Stimulated activated CD4-positive, alpha-beta T cell treated with anti-CD3 and anti-CD28 coated beads, TNF-alpha, amount 100 ng/mL, for 24 hours (primary cell): ENCODE measurements around the gene FNDC3B.
A peak's percentile ranks its signal among the peaks of the same experiment; 100 is the strongest.
"Not testable (repeated sequence)": the region's sequence is repeated elsewhere in the genome, so short reads cannot be mapped to it uniquely, and the experiment has no call there.

Experiments
- DNase-seq, 3 experiments: peaks; one replicate each; pipeline ENCODE4 v3.0.0-alpha.2; 2020; ENCODE audit warnings: low read depth in 3 of 3

Gene FNDC3B

GRCh38 chr3:172039436-172040077 is at the start of gene FNDC3B:
TSS of gene FNDC3B (plus strand) at chr3:172039578. CDS start at chr3:172112480, 72,902 bp downstream.
- peak; percentile 78 to 90 (median 86) for DNase-seq

GRCh38 chr3:171990239-171990638 is 49.1 kb upstream of the FNDC3B start:
- DNase-seq = not testable (repeated sequence)

- no peak for DNase-seq
Observed at GRCh38 chr3:171991166-171991565, 48.2 kb upstream of the FNDC3B start.

DNA sequence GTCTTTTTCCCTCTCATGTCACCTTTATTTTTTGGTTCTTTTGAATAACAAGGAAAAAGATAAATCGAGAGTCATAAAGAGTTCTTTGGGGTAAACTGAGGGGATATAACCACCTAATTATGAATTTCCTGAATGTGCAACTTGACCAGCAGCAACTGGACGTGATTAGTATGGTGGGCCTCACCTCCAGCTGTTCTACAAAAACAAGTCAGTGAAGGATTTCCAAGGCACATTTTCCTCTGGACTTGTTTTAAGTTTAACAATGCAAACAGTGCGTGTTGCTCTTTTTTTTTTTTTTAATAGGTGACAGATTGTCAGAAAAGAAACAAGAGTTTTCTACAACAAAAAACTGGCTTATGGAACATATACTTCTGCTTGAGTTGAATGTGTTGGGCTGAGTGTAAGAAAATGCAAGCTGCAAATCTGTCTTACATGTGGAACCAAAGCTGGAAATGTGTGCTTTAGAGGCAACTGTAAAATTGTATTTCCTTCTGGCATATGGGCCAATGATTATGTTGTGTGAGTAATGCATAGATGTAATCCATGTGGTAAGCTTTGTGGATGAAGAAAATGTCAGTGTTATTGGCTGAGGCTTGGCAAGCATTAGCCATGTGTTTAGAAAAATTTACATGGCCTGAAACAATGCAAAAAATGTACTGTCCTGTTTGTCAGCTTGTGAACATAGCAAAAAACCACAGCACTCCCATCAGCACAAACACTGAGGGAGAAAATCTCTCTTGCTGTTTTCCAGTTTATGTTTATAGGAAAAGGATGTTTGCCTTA is 44.5 kb upstream of the FNDC3B start:
- DNase-seq = no peak

GRCh38 chr3:171995486-171995885 is 43.9 kb upstream of the FNDC3B start:
- no peak for DNase-seq

DNA sequence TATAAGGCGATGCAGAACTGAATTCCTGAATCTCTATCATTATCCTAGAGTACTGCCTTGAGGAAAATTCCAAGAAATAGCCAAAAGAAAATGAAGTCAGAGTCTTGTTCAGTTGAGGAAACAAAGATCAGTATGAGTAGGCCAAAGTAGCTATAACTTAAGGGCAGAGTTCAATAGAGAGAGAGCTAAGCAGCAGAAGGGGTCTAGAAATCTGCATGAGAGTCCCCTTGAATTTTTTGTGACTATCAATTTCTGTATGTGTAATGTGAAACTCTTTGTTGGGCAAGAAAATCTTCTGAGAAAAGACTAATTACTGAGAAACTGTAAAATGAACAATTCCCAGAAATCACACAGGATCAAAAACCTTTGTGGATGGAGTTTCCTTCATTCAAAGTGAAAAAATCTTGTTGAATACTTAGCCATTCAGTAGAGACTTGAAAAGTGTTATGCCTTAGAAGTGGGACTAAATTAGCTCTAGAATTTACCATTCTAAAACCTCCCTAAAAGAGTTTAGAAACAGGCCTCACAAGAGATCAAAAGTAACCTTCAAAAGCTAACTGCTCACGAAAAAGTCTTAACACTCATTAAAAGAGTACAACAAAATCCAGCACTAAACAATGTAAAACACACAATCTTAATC is 43.1 kb upstream of the FNDC3B start:
- no peak for DNase-seq

DNA sequence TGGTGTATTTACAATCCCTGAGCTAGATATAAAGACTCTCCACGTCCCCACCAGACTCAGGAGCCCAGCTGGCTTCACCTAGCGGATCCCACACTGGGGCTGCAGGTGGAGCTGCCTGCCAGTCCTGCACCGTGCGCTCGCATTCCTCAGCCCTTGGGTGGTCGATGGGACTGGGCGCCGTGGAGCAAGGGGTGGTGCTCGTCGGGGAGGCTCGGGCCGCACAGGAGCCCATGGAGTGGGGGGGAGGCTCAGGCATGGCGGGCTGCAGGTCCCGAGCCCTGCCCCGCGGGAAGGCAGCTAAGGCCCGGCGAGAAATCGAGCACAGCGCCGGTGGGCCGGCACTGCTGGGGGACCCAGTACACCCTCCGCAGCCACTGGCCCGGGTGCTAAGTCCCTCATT is 40.6 kb upstream of the FNDC3B start:
- not testable (repeated sequence) for DNase-seq

- not testable (repeated sequence) for DNase-seq
Observed at GRCh38 chr3:172001616-172002015, 37.8 kb upstream of the FNDC3B start.

GRCh38 chr3:172002512-172003078 is 36.8 kb upstream of the FNDC3B start:
- DNase-seq = no peak

DNA sequence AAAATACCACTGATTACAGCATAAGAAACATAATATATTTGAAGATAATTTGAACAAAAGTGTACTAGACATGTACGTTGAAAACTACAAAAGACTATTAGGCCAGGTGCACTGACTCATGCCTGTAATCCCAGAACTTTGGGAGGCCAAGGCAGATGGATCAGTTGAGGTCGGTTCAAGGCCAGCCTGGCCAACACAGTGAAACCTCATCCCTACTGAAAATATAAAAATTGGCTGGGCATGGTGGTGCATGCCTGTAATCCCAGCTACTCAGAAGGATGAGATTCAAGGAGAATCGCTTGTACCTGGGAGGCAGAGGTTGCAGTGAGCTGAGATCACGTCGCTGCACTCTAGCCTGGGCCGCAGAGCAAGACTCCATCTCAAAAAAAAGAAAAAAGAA is 36.2 kb upstream of the FNDC3B start:
- DNase-seq = no peak

GRCh38 chr3:172007065-172007370 is 32.4 kb upstream of the FNDC3B start:
- no peak for DNase-seq

GRCh38 chr3:172009803-172010202 is 29.6 kb upstream of the FNDC3B start:
- no peak for DNase-seq

DNA sequence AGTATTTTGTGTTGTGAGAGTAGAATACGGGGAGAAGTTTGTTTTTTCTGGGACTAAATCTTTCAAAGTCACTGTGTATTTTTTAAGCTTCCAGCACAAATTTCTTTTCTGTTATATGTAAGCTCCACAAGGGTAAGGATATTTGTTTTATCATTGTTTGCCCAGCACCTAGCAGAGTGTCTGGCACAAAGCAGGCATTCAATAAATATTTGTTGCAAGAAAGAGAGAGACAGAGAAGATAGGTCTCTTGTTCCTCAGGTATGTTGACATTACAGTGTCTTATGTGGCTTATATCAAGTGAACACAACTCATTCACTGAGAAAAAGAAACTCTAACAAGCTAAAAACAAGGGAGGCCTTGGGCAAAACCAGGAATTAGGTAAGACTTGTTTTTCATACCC is 26.6 kb upstream of the FNDC3B start:
- no peak for DNase-seq

DNA sequence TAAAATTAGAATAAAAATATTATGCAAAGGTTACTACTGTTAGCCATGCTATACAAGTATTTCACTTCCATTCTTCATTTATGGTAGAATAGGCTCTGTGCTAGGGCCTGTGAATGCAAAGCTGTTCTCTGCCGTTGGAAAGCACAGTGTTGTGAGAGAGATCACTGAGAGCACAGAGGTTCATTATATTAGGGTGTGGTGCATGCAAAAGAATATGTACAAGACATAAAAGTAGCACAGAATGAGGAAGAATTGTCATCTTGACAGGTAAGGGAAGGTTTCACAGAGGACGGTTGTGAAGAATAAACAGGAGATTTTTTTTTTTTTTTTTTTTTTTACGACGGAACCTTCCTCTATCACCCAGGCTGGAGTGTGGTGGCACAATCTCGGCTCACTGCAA is 25.2 kb upstream of the FNDC3B start:
- DNase-seq = no peak

- DNase-seq = no peak
Observed at GRCh38 chr3:172018364-172018763, 21.0 kb upstream of the FNDC3B start.

GRCh38 chr3:172020763-172021162 is 18.6 kb upstream of the FNDC3B start:
- no peak for DNase-seq

DNA sequence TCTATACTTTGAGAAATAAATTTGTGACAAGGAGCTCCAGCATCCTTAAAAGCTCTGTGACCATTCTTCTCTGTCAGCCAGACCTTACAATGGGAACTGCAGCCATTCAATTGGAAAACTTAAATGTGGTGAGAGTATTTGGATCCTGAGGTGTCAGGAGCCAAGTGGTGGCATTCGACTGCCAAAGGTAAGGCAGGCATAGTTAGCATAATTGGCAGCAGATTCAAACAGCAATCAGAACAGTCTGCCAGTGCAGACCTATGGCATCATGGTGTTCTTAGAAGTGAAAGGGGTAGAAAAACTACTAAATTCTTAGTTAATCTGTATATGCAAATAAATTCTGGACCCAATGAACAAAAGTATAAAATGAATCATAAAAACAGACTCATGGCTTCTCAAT is 18.2 kb upstream of the FNDC3B start:
- no peak for DNase-seq

- DNase-seq = no peak
Observed at GRCh38 chr3:172021859-172022258, 17.5 kb upstream of the FNDC3B start.

DNA sequence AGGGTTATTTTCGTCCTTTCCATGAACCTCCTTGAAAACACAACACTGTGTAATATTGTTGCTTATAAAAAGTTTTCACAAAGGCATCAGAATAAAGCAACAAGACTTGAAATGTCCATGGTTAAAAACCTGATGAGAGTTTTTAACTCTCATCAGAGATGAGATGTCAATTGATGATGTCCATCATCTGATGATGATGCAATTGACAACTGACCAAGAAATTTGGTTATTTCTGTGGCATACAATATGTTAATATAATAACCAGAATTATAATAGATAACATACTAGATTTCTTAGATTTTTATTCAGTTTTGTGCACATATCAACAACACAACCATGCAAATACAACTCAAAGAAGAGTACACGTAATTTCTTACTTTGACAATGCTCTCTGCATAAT is 15.5 kb upstream of the FNDC3B start:
- DNase-seq = no peak

GRCh38 chr3:172024679-172025078 is 14.7 kb upstream of the FNDC3B start:
- no peak for DNase-seq

DNA sequence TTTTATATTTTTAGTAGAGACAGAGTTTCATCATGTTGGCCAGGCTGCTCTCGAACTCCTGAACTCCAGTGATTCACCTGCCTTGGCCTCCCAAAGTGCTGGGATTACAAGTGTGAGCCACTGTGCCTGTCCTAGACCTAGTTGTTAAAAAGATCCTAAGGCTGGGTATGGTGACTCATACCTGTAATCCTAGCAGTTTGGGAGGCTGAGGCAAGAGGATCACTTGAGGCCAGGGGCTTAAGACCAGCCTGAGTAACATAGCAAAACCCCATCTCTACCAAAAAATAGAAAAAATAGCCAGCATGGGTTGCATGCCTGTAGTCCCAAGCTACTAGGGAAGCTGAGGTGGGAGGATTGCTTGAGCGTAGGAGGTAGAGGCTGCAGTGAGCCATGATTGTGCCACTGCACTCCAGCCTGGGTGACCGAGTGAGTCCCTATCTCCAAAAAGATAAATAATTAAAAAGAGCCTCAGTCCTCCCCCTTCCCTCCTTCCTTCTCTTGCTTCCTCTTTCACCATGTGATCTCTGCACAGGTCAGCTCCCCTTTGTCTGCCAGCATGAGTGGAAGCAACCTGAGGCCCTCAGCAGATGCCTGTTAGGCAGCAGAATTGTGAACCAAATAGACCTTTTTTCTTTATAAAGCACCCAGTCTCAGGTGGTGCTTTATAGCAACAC is 9.8 kb upstream of the FNDC3B start:
- DNase-seq = no peak

DNA sequence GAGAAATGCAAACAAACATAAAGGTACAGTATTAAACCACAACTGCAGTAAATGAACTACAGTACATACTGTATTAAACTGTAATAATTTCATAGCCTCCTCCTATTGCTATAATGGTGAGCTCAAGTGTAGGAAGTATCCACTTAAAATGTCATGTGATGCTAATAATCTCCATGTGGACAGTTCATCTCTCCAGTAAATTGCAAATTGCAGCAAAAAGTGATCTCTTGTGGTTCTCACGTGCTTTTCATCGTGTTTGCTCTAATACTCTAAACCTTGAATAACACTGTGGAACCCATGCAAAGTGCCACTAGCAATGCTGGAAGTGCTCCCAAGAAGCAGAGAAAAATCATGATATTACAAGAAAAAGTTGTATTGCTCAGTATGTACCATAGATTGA is 9.2 kb upstream of the FNDC3B start:
- DNase-seq = no peak
